ENCODE data around the gene DLG1.

DNA sequence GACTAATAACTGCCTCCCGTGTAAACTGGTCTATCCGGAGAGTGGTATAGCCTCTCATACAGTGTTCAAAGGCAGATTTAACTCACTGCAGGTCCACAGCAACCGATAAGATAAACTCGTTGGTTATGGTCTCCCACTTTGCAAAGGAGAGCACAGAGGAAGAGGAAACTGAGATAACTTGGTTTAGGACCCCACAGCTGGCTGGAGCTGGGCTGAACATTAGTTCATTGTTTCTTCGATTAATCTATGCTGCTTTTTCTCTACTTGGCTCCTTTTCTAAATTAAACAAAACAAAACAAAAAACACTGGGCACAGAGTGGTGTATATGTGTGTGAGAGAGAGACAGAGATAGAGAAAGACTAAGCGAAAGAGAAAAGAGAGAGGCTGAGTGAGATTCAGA lies 5.0 kb upstream of the DLG1 start:
- TF ChIP-seq POLR2A (IDR thresholded peaks at IDR 0.05): no peak
- TF ChIP-seq, protein P1, sequence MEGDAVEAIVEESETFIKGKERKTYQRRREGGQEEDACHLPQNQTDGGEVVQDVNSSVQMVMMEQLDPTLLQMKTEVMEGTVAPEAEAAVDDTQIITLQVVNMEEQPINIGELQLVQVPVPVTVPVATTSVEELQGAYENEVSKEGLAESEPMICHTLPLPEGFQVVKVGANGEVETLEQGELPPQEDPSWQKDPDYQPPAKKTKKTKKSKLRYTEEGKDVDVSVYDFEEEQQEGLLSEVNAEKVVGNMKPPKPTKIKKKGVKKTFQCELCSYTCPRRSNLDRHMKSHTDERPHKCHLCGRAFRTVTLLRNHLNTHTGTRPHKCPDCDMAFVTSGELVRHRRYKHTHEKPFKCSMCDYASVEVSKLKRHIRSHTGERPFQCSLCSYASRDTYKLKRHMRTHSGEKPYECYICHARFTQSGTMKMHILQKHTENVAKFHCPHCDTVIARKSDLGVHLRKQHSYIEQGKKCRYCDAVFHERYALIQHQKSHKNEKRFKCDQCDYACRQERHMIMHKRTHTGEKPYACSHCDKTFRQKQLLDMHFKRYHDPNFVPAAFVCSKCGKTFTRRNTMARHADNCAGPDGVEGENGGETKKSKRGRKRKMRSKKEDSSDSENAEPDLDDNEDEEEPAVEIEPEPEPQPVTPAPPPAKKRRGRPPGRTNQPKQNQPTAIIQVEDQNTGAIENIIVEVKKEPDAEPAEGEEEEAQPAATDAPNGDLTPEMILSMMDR (IDR thresholded peaks at IDR 0.05): no peak
- no peak for TF ChIP-seq EP300 (IDR thresholded peaks at IDR 0.05; ENCODE audit: low read depth)

Measured in transverse colon (tissue), 3 donors.